Esophagus squamous epithelium (tissue), 4 donors: ENCODE data around the gene SMR3A.

ENCODE experiments used
- POLR2A ChIP-seq, 4 donors: fragments of 450-650 bp; IDR thresholded peaks; one replicate each; pipeline ENCODE4 v1.6.1; 2017; ENCODE audit warnings: antibody characterized with exemption in 4 of 4, mild to moderate bottlenecking in 4 of 4, moderate library complexity in 3 of 4
- TF ChIP-seq, protein P1 (sequence below), 6 experiments: fragments of 450-650 bp in 4 of 6; fragments of 200-600 bp in 2 of 6; sonication (generic) in 2 of 6; IDR thresholded peaks; one replicate each; pipeline ENCODE4 v1.5.1; 2016 to 2019; ENCODE audit warnings: antibody characterized with exemption in 6 of 6, mild to moderate bottlenecking in 4 of 6, moderate library complexity in 4 of 6

DNA sequence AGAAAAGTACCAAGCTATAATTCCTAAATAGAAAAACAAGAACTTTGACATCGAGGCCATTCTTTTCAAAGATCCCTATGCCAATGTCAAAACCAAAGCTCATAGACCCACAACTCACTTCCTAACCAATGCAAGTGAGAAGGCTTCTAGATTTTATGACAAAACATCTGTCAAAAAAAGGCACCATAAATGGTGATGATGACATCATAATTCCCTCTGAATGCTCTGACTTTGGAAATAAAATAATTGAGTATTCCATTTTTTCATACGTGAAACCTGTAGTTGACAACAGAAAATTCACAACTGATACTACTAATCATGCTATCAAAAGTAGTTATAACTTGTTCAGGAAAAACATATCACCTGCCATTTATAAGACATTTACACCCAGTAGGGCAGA lies 34.5 kb upstream of the SMR3A start:
- TF ChIP-seq POLR2A (IDR thresholded peaks at IDR 0.05) = no peak
- TF ChIP-seq, protein P1, sequence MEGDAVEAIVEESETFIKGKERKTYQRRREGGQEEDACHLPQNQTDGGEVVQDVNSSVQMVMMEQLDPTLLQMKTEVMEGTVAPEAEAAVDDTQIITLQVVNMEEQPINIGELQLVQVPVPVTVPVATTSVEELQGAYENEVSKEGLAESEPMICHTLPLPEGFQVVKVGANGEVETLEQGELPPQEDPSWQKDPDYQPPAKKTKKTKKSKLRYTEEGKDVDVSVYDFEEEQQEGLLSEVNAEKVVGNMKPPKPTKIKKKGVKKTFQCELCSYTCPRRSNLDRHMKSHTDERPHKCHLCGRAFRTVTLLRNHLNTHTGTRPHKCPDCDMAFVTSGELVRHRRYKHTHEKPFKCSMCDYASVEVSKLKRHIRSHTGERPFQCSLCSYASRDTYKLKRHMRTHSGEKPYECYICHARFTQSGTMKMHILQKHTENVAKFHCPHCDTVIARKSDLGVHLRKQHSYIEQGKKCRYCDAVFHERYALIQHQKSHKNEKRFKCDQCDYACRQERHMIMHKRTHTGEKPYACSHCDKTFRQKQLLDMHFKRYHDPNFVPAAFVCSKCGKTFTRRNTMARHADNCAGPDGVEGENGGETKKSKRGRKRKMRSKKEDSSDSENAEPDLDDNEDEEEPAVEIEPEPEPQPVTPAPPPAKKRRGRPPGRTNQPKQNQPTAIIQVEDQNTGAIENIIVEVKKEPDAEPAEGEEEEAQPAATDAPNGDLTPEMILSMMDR (IDR thresholded peaks at IDR 0.05) = no peak
